Mesothelial cell of epicardium (in vitro differentiated cells): Measurements from ENCODE around the gene FBN1. TPM values are rescaled to one million over a fixed set of nuclear protein-coding genes. Genes with fewer than 3 reads are reported as not detected.

Experiments
- DNase-seq, 2 experiments: peaks; one replicate each; pipeline ENCODE4 v3.0.0; 2021; ENCODE audit warnings: low spot score in 2 of 2; ENCODE audit not compliant: unreplicated experiment in 2 of 2
- H3K27ac Mint-ChIP-seq: 2 replicates; pipeline ENCODE4 v1.8.0; 2021; ENCODE audit warnings: mixed read lengths
- H3K27me3 Mint-ChIP-seq: 2 replicates; pipeline ENCODE4 v1.8.0; 2021; ENCODE audit warnings: low read depth, mixed read lengths
- H3K36me3 Mint-ChIP-seq: 2 replicates; pipeline ENCODE4 v1.8.0; 2021; ENCODE audit warnings: mixed read lengths
- H3K4me1 Mint-ChIP-seq: 2 replicates; pipeline ENCODE4 v1.8.0; 2021; ENCODE audit warnings: mixed read lengths
- H3K4me3 Mint-ChIP-seq: 2 replicates; pipeline ENCODE4 v1.8.0; 2021; ENCODE audit warnings: mild to moderate bottlenecking, moderate library complexity, mixed read lengths
- H3K9me3 Mint-ChIP-seq: 2 replicates; pipeline ENCODE4 v1.8.0; 2021; ENCODE audit warnings: mixed read lengths
- CTCF ChIP-seq: fragments of 200-600 bp; sonication (generic); IDR thresholded peaks from one replicate; pipeline ENCODE4 v1.5.0; 2021; ENCODE audit warnings: antibody characterized with exemption; ENCODE audit not compliant: unreplicated experiment
- total RNA-seq: library from RNA; stranded (reverse); gene quantifications from 3 replicates; pipeline ENCODE4 v1.2.1, GENCODE V29; 2021

Gene FBN1
- total RNA-seq, 1 donor from 2014 or later: 67.9 TPM

GRCh38 chr15:48435321-48435720, 210.2 kb downstream of the FBN1 start:
- no peak for DNase-seq
- no peak for TF ChIP-seq CTCF
- H3K27me3 Mint-ChIP-seq: no peaks in the 10 kb centered on the region
- peaks cover 7% of the 10 kb centered on the region for H3K4me1 Mint-ChIP-seq
- H3K36me3 Mint-ChIP-seq: peaks cover 19% of the 10 kb centered on the region
- H3K27ac Mint-ChIP-seq: peak overlapping the region; percentile 7
- no peak overlapping the region for H3K4me3 Mint-ChIP-seq
- H3K9me3 Mint-ChIP-seq: no peaks in the 10 kb centered on the region

GRCh38 chr15:48433226-48433886, 212.2 kb downstream of the FBN1 start:
- H3K27me3 Mint-ChIP-seq: no peaks in the 10 kb centered on the region
- peaks cover 3% of the 10 kb centered on the region for H3K4me1 Mint-ChIP-seq
- no peak for TF ChIP-seq CTCF
- H3K27ac Mint-ChIP-seq: no peak overlapping the region
- H3K9me3 Mint-ChIP-seq: no peaks in the 10 kb centered on the region
- no peak overlapping the region for H3K4me3 Mint-ChIP-seq
- no peak for DNase-seq
- H3K36me3 Mint-ChIP-seq: peaks cover 22% of the 10 kb centered on the region

GRCh38 chr15:48432688-48433087, 212.8 kb downstream of the FBN1 start:
- Mint-ChIP-seq H3K27me3 (no peaks in the 10 kb centered on the region), H3K4me3 (no peak overlapping the region), H3K36me3 (peaks cover 24% of the 10 kb centered on the region), H3K4me1 (peaks cover 6% of the 10 kb centered on the region), H3K9me3 (no peaks in the 10 kb centered on the region), H3K27ac (no peak overlapping the region)
- TF ChIP-seq CTCF: no peak
- no peak for DNase-seq

GRCh38 chr15:48427960-48428547, 217.5 kb downstream of the FBN1 start:
- TF ChIP-seq CTCF: no peak
- Mint-ChIP-seq H3K4me3 (no peak overlapping the region), H3K27ac (peak overlapping the region; percentile 45), H3K36me3 (peaks cover 35% of the 10 kb centered on the region), H3K27me3 (no peaks in the 10 kb centered on the region), H3K9me3 (peaks cover 5% of the 10 kb centered on the region), H3K4me1 (peaks cover 14% of the 10 kb centered on the region)
- no peak for DNase-seq

GRCh38 chr15:48427479-48427878, 218.0 kb downstream of the FBN1 start:
- no peak for TF ChIP-seq CTCF
- no peak for DNase-seq
- no peaks in the 10 kb centered on the region for H3K27me3 Mint-ChIP-seq
- H3K27ac Mint-ChIP-seq: peak overlapping the region; percentile 45
- H3K9me3 Mint-ChIP-seq: peaks cover 5% of the 10 kb centered on the region
- H3K4me1 Mint-ChIP-seq: peaks cover 14% of the 10 kb centered on the region
- H3K36me3 Mint-ChIP-seq: peaks cover 32% of the 10 kb centered on the region
- no peak overlapping the region for H3K4me3 Mint-ChIP-seq
